ENCODE results near the gene PARD3B.

Gene PARD3B

DNA sequence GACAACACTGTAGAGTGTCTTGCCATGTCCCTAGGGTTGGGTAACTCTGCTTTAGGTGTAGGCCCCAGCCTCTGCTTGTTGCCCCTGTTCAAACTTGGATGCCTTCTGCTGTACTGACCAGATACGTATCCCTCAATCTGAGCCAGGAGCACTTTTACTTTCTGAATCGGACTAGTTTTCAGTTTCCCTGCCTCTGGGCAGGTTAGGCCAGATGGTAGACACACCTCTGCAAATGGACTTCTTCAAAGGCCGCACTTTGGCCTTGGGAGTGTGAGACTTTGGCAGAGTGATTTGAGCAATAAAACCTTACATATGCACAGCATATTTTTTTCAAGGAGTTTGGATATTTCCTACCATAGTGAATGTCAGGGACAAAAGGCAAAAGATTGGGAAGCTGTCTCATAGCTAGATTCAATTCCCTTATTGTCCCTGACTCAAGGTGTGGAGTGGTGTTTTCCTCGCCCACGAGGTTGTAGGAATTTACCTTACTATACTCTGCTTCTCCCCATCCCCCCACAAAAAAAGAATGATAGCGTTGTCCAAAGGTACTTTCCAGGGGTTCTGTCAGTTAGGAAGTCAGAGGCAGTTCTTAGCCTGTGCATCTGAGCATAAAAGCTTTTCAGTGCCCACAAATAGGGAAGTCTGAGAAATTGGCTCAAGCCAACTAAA lies 15.3 kb upstream of the PARD3B start:
- no peak overlapping the region for H3K4me3 ChIP-seq (ENCODE audit: low read depth, low read length)
- peak; percentile 3 for DNase-seq (ENCODE audit: low read depth)
- TF ChIP-seq, protein P1, sequence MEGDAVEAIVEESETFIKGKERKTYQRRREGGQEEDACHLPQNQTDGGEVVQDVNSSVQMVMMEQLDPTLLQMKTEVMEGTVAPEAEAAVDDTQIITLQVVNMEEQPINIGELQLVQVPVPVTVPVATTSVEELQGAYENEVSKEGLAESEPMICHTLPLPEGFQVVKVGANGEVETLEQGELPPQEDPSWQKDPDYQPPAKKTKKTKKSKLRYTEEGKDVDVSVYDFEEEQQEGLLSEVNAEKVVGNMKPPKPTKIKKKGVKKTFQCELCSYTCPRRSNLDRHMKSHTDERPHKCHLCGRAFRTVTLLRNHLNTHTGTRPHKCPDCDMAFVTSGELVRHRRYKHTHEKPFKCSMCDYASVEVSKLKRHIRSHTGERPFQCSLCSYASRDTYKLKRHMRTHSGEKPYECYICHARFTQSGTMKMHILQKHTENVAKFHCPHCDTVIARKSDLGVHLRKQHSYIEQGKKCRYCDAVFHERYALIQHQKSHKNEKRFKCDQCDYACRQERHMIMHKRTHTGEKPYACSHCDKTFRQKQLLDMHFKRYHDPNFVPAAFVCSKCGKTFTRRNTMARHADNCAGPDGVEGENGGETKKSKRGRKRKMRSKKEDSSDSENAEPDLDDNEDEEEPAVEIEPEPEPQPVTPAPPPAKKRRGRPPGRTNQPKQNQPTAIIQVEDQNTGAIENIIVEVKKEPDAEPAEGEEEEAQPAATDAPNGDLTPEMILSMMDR (IDR thresholded peaks at IDR 0.05; ENCODE audit: insufficient read depth, low read depth, low read length, missing control alignments) = no peak

DNA sequence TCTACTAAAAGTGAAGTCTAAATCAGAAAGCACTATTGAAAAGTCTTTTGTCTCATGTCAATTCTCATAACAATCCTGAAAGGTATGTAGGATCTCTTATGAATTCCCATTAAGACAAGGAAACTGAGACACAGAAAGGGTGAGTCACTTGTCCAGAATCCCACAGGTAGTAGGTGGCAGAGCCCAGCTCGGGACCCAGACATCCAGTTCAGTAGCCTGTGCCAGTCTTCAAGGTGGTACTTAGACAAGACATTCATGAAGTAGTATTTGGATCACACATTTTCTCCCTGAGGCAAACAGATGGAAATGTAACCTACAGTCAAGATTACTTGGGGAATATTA lies 14.8 kb upstream of the PARD3B start:
- no peak overlapping the region for H3K4me3 ChIP-seq (ENCODE audit: low read depth, low read length)
- DNase-seq (ENCODE audit: low read depth) = no peak
- TF ChIP-seq, protein P1 (IDR thresholded peaks at IDR 0.05; ENCODE audit: insufficient read depth, low read depth, low read length, missing control alignments) = no peak

DNA sequence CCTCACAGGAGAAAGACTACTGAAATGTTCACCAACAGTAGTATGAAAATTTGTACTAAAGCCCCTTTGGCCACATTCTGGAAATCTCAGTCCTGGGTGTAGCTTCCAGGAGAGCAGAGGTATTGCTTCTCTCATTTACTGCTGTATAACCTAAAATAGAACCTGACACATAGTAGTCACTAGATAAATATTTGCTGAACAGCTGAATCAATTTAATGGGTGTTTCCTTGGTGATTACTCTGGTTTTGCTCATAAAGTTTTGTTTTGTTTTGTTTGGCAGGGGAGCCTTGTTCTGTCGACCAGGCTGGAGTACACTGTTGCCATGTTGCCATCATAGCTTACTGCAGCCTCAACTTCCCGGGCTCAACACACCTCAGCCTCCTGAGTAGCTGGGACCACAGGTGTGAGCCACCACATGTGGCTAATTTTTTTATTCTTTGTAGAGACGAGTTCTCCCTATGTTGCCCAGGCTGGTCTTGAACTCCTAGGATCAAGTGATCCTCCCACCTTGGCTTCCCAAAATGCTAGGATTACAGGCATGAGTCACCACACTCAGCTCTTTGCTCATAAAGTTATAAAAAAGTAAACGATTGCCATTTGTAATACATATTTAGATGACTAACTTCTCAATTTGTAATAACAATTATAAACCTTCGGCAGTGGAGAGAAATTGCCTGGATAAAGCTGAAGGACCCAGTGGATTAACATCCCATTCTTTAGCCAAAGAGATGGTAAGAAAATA lies 11.5 kb upstream of the PARD3B start:
- DNase-seq (ENCODE audit: low read depth) = no peak
- no peak overlapping the region for H3K4me3 ChIP-seq (ENCODE audit: low read depth, low read length)
- TF ChIP-seq, protein P1 (IDR thresholded peaks at IDR 0.05; ENCODE audit: insufficient read depth, low read depth, low read length, missing control alignments) = no peak

DNA sequence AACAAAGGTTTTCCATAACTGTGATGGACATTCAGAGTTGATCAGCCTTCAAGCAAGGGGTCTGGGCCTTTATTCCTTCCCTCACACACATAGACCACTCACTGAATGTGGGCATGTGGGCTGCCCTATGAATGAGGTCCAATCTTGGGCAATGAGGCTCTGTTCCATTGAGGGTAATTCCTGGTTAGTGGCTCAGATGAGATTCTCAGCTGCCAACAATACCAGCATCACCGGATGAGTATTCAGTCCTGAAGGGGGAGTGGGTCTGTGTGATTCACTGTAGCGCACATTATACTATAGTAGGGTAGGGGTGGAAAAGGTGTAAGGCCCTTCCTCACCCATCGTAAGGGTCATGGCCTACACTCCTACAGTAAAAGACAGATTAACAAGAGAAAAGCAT lies 9.9 kb upstream of the PARD3B start:
- TF ChIP-seq, protein P1 (IDR thresholded peaks at IDR 0.05; ENCODE audit: insufficient read depth, low read depth, low read length, missing control alignments) = no peak
- H3K4me3 ChIP-seq (ENCODE audit: low read depth, low read length) = no peak overlapping the region

DNA sequence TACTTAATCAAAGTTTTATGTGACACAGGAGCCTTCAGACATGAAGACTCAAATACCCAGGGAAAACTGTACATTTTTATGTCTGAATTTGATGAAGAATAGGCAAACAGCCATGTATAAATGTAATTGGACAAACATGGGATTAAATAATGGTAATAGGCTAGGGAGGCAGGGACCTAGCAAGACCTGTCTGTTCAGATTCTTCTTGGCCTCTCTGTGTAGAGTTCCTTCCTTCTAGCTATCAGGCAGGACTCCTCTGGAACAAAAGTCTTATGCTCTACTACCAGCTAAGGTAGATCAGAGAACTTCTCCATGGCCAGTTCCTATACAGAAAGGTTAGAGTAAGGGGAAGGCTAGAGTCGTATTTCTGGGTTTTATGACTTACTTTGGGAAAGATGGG lies 9.5 kb upstream of the PARD3B start:
- H3K4me3 ChIP-seq (ENCODE audit: low read depth, low read length) = no peak overlapping the region
- DNase-seq (ENCODE audit: low read depth) = no peak
- TF ChIP-seq, protein P1 (IDR thresholded peaks at IDR 0.05; ENCODE audit: insufficient read depth, low read depth, low read length, missing control alignments) = no peak

More for the DNA sequence above, 9.9 kb upstream of the PARD3B start:
- DNase-seq (ENCODE audit: low read depth) = no peak

DNA sequence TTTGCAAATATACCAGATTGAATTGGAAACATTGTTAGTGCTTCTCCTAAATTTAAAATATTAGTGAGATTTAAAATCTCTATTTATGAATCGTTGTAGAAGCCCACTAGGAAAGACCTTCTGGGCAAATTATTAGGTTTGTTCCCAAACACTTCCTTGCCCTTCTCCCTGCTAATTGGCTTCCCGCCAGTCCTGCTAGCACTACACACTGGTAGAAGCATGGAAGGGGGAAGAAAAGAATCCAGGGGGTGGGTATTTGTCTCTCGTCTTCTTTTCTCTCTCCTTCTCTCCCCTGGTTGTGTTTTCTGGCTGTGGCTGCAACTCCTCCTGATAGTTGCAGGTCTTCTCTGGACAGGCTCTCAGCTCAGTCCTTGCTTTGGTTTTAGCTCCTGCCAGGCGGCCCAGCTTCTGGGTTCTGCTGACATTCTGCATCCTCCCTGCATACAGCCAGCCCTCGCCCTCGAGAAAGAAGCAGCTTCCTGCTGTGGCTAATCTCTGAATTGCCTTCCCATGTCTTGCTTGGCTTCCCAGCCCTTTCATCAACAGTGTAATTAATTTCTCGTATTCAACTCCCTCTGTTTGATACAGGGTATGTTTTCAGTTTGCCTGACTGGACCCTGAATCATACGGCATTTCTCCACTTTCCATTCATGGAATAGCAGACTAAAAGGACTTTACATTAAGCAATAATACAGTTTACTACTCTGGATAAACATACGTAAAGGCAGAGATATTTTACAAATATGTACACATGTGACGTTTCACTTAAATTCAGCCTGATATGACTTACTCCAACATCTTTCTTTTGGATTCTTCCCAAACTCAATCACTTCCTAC lies 6.9 kb upstream of the PARD3B start:
- H3K4me3 ChIP-seq (ENCODE audit: low read depth, low read length) = no peak overlapping the region
- TF ChIP-seq, protein P1 (IDR thresholded peaks at IDR 0.05; ENCODE audit: insufficient read depth, low read depth, low read length, missing control alignments) = no peak
- no peak for DNase-seq (ENCODE audit: low read depth)

All from GM12865 (cell line).